NOMO-1 treated with DMSO at 0.1 percent for 48 hours (cell line): Measurements from ENCODE around the gene LAMTOR5.
"Not testable (repeated sequence)": the region's sequence is repeated elsewhere in the genome, so short reads cannot be mapped to it uniquely, and the experiment has no call there.

ENCODE experiments used
- DNase-seq: peaks from one replicate; lab custom pipeline; 2025; ENCODE audit not compliant: unreplicated experiment; lab: John Stamatoyannopoulos, UW

The LAMTOR5 gene

DNA sequence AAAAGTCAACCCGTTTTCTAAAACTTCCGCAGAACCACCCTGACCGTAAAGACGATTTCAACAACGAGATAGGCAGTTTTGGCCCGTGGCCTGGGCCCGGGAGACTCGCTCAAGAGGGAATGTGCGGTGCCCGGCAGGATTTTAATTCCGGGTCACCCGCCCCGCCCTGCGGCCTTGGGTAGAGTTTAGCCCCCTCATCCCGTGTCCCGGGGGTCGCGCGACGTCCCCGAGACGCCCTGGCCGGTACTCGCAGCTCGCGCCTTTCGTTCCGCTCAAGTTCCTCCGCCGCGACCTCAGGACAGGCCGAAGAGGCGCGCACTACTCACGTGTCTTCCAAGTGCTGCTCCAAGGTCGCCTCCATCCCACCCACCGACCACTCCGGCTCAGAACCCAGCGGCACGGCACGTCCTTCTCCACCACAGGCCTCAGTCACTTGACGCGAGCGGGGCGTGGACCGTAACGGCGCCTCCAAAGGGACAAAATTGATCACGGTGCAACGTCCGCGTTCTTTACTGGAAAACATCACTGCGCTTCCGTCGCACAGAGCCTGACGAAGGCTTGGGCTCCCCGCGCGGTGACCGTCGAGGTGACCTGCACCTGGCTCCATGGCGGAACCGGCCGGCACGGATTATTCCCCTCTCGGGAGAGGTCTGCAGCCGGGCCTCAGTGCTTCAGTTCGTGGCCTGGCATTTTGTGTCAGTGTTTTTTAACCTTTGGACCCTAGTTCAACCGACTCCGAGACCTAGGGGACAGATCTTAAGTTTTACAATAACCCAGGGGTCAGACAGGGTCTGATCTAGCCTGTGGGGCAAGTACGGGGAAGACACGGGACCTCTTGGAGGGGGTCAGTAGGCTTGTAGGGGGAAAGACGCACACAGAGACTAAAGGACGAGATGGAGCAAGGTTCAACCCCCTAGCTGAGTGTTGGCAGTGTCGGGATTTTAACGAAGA, at the start of gene LAMTOR5:
Gene LAMTOR5, minus strand, starts transcription at position 435 of the 951 bp plus-strand sequence. Its CDS starts 74 bp downstream, at position 361.
- peak; percentile 94 for DNase-seq

DNA sequence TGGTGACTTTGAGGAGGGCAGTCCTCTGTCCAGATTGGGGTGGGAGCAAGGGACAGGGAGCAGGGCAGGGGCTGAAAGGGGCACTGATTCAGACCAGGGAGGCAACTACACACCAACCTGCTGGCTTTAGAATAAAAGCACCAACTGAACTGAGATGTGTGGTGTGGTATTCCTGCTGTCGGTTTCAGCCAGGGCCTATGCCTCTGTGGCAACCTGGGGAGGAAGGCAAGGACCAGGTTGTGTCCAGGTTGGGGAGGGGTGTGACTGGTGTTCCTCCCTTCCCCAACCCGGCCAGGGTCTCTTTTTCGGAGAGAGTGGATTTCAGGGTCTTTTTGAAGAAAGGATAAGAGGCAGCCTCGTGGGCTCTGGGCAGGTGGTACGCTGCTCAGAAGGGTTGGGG, 49.7 kb upstream of the LAMTOR5 start:
- no peak for DNase-seq

DNA sequence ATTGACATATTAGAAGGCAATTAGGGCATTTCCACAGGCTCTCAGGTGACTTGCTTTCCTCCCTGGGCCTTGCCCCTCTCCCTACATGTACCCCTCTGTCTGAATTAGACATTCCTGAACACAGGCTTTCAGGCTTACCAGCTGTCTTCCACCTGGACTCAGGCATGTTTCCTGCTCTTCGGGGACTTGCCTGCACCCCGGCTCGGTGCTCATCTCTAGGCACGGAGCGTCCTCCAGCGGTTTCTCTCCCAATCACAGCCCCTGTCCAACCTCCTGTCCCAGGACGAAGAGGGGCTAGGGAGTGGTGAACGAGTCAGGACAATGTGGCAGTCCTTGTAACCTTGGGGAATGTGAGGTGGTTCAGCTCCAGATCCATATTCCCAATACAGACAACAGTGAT, 47.7 kb upstream of the LAMTOR5 start:
- no peak for DNase-seq

DNA sequence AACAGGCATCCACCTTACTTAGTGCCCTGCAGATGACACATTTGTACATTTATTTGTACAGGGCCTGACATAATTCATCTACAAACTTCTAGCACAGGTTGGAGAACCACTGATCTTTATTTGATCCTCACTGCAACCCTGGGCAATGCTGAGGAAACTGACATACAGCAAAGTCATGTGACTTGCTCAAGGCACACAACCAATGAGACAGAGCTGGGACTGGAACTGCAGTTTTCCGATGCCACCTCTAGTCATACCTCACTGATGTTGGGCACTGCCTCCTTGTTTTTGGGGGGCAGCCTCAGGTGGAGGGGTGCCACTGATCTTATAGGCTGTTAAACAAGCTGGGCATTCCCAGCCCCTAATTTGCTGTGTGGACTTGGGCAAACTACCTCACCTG, 46.8 kb upstream of the LAMTOR5 start:
- no peak for DNase-seq

DNA sequence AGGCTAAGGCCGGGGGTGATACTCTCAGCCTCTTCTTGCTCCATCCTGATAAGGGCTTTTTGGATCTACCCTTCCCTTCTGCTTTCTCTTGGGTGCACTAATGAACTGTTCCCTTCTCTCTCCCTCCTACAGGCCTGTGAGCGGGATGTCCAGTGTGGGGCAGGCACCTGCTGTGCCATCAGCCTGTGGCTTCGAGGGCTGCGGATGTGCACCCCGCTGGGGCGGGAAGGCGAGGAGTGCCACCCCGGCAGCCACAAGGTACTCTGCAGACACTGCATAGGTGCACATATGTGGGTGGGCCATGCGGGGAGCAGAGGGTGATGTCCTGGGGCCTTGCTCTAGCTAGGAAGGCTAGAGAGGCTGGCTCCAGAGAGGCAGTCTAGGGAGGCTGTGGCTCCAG, 46.3 kb upstream of the LAMTOR5 start:
- no peak for DNase-seq

DNA sequence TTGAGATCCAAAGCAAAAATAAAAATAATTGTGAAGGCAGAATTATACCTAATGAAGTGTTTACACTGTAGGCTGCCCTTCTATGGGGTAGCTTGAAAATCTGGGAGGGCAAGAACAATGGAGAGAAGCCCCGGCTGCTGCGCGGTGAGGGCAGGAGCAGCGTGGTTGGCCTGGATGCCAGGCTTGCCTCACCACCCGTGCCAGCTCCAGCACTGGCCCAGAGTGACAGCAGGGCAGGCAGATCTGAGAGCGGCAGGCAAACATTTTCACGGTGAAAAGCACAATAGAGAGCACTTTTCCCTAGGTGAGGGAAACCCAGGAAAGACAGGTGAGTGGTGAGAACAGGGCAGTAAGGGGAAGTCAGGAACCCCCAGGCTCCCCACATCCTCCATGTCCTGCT, 44.8 kb upstream of the LAMTOR5 start:
- DNase-seq: no peak

DNA sequence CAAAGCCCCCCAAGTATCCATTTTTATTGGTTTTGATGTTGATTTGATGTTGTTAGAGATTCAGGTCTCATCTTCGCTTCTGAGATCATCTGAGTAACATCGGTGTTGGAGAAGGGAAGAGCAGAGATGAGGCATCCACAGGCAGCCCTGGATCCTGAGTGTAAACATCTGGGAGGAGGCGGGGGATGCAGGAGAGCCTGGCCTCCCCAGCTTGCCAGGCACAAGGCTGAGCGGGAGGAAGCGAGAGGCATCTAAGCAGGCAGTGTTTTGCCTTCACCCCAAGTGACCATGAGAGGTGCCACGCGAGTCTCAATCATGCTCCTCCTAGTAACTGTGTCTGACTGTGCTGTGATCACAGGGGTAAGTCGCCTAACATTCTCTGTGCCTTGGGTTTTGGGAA, 43.4 kb upstream of the LAMTOR5 start, which contains the start of gene PROK1:
Gene PROK1, plus strand, starts transcription at position 221 of the 400 bp plus-strand sequence. Its CDS starts 68 bp downstream, at position 289.
- DNase-seq: no peak

DNA sequence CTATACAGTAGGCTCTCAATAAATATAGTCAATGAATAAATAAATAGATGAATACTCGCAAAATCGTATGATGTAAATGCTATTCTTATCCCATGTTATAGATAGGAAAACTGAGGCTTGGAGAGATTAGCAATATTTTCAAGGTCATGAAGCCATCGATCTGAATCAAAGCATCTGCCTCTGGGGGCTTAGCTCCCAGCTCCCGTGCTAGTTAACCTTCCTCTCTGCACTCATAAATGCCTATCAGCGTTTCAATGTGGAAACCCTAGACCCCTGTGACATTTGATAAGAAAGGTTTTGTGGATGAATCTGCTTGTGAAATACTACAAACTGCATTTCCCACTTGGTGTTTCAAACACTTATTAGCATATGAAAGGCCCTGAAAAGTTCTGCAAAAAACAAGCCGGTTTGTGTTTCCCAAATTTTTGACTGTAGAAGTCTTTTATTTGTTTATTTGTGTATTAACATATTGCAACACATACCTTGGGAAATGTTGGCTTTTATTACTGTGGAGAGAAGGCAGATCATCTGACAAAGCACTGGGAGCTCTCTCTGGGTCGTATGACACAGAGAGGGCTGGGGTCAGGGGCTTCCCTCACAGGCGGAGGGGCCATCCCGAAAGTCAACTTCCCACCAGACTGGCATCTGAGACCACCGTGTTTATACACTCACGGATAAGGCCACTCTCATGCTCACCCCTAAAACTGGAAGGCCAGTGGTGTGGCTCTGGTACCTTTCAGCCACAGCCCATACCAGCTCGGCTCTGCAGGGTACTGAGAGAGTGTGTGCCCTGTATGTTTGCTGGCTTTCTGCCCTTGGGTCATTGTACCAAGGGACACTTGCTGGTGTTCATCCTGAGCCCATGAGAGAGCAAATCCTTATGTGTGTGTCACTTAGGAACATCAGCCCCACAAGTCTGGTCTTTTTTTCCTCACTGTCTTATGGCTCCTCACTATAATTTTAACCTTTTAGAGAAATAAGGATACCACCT, 42.5 kb upstream of the LAMTOR5 start:
- DNase-seq: no peak

DNA sequence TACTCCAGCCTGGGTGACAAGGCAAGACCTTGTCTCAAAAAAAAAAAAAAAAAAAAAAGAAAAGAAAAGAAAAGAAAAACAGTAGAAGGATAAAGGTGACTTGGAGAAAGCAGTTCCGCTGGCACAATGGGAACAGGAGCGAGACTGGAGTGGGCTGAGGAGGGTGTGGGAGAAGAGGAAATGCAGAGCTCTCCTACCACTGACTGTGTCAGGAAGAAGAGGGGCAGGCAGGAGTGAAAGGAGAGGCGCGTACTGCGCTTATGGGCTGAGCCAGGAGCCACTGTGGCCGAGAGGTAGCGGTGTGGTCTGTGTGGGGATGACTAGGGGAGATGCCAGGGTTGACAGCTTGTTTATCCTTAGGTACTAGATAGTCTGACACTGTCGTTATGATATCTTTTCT, 37.1 kb upstream of the LAMTOR5 start:
- no peak for DNase-seq

DNA sequence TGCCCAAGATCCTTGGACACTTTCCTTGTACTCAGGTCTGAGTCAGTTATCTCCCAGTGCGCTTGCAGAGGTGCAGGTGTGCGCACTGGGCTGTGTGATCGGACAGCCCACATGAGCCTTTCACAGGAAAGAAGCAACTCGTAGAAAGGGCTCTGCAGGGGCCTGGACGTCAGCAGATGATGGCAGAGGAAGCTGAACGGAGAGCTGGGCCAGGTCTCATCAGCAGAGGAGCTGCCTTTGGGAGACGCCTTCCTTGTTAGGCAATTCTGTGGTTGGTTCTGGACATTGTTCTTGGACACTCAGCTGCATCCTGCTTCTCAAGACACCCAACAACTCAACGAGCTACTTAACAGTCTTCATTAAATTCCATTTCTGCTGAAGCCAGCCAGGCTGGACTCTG, 36.0 kb upstream of the LAMTOR5 start:
- DNase-seq: no peak

DNA sequence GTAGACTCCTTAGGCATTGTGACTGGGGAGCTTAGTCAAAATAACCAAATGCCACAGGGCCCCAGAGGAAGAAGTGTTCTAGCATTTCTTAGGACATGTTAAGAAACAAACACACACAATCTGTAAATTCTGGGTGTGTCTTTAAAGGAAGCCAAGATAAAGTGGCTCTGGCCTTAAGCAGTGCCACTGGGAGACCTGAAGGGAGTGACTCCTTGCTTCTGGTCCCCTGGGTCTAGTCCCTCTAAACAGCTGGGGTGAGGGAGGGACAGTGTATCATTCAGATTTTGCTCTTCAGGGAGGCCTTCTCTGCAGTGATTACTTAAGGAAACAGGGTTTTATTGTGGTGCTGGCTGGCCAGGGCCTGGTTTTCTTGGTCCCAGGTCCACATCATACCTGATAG, 34.4 kb upstream of the LAMTOR5 start:
- no peak for DNase-seq

DNA sequence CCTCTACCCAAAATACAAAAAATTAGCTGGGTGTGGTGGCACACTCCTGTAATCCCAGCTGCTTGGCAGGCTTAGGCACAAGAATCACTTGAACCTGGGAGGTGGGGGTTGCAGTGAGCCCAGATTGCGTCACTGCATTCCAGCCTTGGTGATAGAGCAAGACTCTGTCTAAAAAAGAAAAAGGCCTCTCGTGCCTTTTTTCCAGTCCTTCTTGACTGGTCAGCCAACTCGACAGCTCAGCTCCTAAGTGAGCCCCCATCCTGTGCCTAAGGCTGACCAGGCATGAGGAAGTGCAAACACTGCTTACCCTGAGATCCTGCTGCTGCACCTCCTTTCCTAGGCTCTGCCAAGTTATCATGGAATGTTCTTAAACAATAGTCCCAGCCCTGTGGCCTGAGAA, 33.4 kb upstream of the LAMTOR5 start:
- DNase-seq: no peak

DNA sequence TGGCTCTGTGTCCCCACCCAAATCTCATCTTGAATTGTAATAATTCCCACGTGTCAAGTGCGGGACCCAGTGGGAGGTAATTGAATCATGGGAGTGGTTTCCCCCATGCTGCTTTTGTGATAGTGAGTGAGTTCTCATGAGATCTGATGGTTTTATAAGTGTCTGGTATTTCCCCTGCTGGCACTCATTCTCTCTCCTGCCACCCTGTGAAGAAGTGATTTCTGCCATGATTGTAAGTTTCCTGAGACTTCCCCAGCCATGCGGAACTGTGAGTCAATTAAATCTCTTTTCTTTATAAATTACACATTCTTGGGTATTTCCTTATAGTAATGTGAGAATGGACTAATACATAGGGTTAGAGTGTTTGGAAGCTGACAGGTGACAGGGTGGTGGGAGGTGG, 32.4 kb upstream of the LAMTOR5 start:
- DNase-seq: not testable (repeated sequence)

DNA sequence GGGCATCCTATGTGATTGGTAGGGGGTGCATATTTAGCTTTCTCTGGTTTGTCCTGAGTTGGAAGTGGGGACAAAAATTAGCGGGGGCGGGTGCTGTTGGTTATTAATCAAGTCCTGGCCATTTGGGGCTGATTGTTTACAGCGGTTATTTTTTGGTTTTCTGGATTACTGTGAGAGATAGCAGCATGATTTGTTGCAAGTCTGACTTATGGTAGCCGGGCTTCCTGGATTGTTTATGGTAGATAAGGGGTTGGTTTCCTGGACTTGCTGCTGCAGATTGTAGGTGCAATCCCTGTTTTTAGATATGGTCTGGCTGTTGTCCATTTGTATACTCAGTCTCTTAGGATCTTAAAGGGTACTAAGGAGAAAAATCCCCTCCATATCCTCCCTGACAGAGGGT, 31.4 kb upstream of the LAMTOR5 start:
- no peak for DNase-seq

DNA sequence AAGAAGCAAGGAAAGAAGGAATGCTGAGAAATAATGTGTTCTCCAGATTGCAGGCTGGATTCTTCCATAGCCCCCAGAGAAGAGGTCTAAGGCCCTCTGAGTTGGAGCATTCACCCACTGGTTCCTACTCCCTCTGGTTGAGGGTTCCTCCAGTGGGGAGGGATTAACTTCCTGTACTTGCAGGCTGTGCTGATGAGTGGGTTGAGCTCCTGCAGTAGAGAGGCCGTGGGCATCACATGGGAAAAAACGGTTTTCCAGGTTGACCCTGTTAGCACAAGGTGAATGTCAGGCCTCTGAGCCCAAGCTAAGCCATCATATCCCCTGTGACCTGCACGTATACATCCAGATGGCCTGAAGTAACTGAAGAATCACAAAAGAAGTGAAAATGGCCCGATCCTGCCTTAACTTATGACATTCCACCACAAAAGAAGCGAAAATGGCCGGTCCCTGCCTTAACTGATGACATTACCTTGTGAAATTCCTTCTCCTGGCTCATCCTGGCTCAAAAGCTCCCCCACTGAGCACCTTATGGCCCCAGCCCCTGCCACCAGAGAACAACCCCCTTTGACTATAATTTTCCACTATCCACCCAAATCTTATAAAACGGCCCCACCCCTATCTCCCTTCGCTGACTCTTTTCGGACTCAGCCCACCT, 30.3 kb upstream of the LAMTOR5 start:
- not testable (repeated sequence) for DNase-seq

DNA sequence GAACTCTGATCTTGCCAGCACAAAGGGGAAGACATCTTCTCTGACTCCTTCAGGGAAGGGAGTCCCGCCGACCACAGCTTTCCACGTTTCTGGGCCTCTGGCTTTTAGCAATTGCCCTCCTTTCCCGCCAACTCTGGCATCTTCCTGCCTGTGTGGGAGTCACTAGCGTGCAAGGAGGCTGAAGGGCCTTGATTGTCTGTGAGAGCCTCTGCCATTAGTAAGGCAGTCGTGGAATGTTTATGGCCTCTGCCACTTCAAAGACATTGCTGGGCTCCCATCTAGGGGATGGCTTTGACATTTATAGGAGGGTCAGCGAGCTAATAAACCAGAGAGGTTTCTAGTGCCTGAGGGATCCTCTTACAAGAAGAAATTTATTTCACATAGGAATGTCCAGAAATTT, 29.1 kb upstream of the LAMTOR5 start:
- DNase-seq: no peak

DNA sequence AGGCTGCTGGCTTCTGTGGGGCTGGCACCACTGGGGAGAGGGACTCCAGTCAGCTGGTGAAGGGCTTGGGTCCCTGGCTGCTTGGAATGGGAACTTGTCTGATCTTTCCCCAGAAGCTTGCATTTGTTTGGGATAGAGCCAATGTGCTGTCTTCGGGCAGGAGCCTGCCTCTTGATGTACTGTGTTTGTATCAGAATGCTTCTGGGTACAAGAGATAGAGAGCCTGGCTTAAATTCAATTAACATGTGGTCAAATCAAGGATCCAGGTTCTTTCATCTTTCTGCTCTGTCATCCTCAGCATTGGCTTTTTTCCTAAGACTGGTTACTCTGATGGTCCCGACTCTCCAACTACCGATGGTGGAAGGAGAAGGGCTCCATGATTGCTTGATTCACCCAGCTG, 27.5 kb upstream of the LAMTOR5 start:
- DNase-seq: no peak

DNA sequence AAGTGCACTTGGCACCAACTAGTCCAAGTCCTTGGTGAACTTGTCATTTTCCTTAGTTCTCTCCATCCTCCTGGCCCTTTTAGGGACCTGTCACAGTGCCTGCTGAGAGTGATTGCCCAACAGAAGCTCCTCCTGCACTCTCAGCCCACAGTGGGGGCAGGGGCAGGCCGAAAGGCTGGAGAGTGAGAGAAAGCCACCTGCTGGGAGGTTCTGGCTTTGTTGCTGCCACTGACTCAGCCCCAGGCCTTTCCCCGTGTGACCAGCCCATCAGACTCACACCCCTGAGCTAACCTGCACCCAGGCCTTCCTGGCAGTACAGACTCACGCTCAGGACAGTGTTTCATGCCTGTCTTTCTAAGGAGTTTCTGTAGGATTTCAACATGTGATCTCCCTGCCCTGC, 26.3 kb upstream of the LAMTOR5 start:
- DNase-seq: peak; percentile 88

DNA sequence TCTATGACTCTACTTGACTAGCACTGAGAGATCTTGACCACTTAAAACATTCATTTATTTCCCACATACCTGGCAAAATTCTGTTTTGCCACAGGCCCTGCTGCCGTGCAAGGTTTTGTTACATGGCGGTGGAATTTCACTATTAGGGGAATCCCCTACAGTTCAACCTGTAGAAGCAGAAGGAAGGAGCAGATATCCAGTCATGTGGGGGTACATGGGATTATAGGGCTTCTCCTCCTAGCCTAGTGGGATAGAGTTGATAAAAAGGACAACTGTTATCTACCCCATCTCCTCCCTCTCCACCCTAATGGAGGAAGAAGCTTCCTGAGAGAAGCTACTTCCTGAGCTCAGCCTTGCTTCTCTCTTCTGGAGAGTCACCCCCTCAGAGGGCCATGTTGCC, 25.7 kb upstream of the LAMTOR5 start:
- DNase-seq: no peak

DNA sequence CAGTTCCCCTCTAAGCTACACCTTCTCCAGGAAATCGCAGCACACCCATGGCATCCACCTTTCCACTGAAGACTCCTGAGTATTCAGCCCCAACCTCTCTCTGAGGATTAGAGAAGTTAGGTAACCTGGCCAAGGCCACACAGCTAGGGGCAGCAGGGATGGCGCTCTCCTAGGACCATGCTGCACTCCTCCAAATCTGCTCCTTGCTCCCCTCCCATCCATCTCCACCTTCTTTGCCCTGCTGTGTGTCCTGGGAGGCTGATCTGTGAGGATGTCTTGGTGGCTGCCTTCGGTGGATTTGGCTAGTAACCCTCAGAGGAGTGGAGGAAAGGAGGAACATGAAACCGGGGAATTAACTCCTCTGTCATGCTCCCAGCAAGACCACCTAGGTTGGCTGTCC, 23.4 kb upstream of the LAMTOR5 start:
- no peak for DNase-seq

DNA sequence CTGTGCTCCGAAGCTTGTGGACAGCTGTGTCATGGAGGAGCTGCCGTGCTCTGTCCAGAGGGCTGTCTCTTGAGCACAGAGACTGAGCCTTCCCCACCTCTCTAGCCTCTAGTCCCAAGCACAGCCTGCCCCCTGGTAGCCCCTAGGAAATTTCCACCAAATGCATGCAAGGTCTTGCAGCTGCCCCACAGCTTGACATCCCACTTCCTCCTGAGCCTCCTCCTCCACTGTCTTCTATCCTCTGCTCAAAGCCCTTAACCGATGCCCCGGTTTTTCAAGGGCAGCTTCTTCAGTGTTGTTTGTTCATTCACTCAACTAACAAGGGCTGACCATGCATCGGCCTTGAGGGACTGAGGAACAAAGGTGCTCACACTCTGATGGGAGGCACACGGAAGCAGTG, 22.9 kb upstream of the LAMTOR5 start:
- DNase-seq: peak; percentile 25
